Neutrophil (primary cell): ENCODE measurements around the gene SSC4D.
A peak's percentile ranks its signal among the peaks of the same experiment; 100 is the strongest.
"Not testable (repeated sequence)": the region's sequence is repeated elsewhere in the genome, so short reads cannot be mapped to it uniquely, and the experiment has no call there.

Experiments
- H3K27ac ChIP-seq: fragments of 200-600 bp; sonication (generic); 2 replicates; pipeline ENCODE4 v1.5.1; 2016; ENCODE audit warnings: mild to moderate bottlenecking, moderate library complexity
- H3K27me3 ChIP-seq: fragments of 200-600 bp; sonication (generic); 2 replicates; pipeline ENCODE4 v1.6.0; 2016; ENCODE audit warnings: mild to moderate bottlenecking
- H3K36me3 ChIP-seq: fragments of 200-600 bp; sonication (generic); 2 replicates; pipeline ENCODE4 v1.5.1; 2017
- H3K4me1 ChIP-seq, 2 experiments: fragments of 200-600 bp in 1 of 2; sonication (generic) in 1 of 2; 1 replicate in 1 of 2; 2 replicates in 1 of 2; pipeline versions ENCODE4 v1.5.1 to v1.6.1; 2013 to 2016; ENCODE audit warnings: low read depth in 1 of 2, low read length in 1 of 2, mild to moderate bottlenecking in 1 of 2, moderate library complexity in 1 of 2; ENCODE audit not compliant: control insufficient read depth in 1 of 2, insufficient read depth in 1 of 2
- H3K4me3 ChIP-seq, 2 experiments: fragments of 200-600 bp in 1 of 2; sonication (generic) in 1 of 2; 1 replicate in 1 of 2; 2 replicates in 1 of 2; pipeline ENCODE4 v1.5.1; 2013 to 2016; ENCODE audit warnings: low read depth in 1 of 2, low read length in 1 of 2, mild to moderate bottlenecking in 1 of 2, moderate library complexity in 1 of 2
- H3K9me3 ChIP-seq: fragments of 200-600 bp; sonication (generic); 2 replicates; pipeline ENCODE4 v1.5.1; 2016
- CTCF ChIP-seq: fragments of 200-600 bp; sonication (generic); IDR thresholded peaks from 2 replicates; pipeline ENCODE4 v1.5.1; 2016; ENCODE audit warnings: antibody characterized with exemption

SSC4D gene

DNA sequence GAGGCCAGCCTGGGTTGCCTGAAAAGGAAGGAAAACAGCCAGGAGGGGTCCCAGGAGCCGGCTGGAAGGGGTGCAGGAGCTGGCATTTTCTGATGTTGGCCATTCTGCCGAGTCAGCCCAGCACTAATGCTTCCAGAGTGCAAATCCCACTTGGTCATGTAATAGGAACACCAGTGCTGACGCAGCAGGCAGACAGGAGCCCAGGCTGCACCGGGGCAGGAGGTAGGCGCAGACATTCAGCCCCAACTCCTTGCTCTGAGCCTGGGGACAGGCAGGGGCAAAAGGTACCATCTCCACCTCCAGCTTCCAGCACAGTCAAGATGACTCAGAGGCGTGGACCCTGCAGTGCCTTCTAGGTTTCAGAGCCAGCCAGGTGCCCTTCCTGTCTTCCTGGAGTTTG is 40.5 kb downstream of the SSC4D start:
- H3K9me3 ChIP-seq = no peaks in the 10 kb centered on the region
- H3K27me3 ChIP-seq = no peaks in the 10 kb centered on the region
- TF ChIP-seq CTCF = no peak
- no peak overlapping the region for H3K4me3 ChIP-seq
- no peaks in the 10 kb centered on the region for H3K36me3 ChIP-seq
- H3K27ac ChIP-seq = no peak overlapping the region
- peaks cover 20 to 22% of the 10 kb centered on the region in 2 experiments for H3K4me1 ChIP-seq

DNA sequence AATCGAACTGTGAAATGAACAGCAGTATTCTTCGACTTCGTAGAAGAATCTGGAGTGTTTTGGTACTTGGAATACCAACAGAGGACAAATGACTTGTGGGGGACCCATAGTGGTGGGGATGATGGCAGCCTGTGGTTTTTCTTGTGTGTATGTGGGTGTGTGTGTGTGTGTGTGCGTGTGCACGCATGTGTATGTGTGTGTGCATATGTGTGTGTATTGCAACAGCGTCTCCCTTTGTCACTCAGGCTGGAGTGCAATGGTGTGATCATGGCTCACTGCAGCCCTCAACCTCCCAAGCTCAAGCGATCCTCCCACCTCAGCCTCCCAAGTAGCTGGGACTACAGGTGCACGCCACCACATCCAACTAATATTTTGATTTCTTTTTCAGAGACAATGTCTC is 41.3 kb downstream of the SSC4D start:
- H3K4me1 ChIP-seq = peaks cover 25% of the 10 kb centered on the region in 2 experiments
- H3K4me3 ChIP-seq = no peak overlapping the region
- no peaks in the 10 kb centered on the region for H3K27me3 ChIP-seq
- H3K27ac ChIP-seq = no peak overlapping the region
- no peaks in the 10 kb centered on the region for H3K36me3 ChIP-seq
- H3K9me3 ChIP-seq = no peaks in the 10 kb centered on the region
- no peak for TF ChIP-seq CTCF

DNA sequence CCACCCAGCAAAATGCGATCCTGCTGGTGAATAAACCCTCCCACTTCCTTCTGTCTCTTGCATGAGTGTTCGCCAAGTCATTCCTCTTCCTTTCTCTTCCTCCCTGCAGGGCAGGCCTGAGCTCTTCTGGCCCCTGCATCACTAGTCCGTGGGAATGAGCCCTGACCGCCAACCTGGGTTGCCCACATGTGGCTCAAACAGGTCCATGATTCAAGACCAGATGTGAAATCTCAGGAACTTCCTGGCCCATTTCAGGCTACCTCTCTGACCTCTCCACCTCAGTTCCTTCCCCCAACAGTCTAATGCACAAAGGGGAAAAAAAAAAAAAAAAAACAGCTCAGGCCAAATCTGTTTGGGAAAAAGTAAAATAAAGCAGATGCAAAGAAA is 45.3 kb downstream of the SSC4D start:
- Histone ChIP-seq H3K27ac (peak overlapping the region; percentile 66), H3K36me3 (no peaks in the 10 kb centered on the region), H3K27me3 (no peaks in the 10 kb centered on the region), H3K4me3 (peak overlapping the region; percentile 18 to 28), H3K4me1 (peaks cover 28 to 30% of the 10 kb centered on the region in 2 experiments), H3K9me3 (no peaks in the 10 kb centered on the region)
- TF ChIP-seq CTCF = no peak

GRCh38 chr7:76363754-76364153 is 45.7 kb downstream of the SSC4D start:
- H3K9me3 ChIP-seq, H3K27me3 ChIP-seq, H3K36me3 ChIP-seq: not testable (repeated sequence)
- Histone ChIP-seq H3K4me3 (peak overlapping the region; percentile 18 to 28), H3K4me1 (peaks cover 28 to 30% of the 10 kb centered on the region in 2 experiments), H3K27ac (peak overlapping the region; percentile 66)

- Histone ChIP-seq H3K4me3 (peak overlapping the region; percentile 94 to 100), H3K9me3 (no peaks in the 10 kb centered on the region), H3K27me3 (no peaks in the 10 kb centered on the region), H3K4me1 (peaks cover 42 to 45% of the 10 kb centered on the region in 2 experiments), H3K36me3 (no peaks in the 10 kb centered on the region), H3K27ac (peak overlapping the region; percentile 97)
- no peak for TF ChIP-seq CTCF
Measured at GRCh38 chr7:76359978-76360638, 49.4 kb downstream of the SSC4D start.

- peaks cover 35 to 37% of the 10 kb centered on the region in 2 experiments for H3K4me1 ChIP-seq
- H3K4me3 ChIP-seq = peak overlapping the region; percentile 94 to 100
- no peaks in the 10 kb centered on the region for H3K27me3 ChIP-seq
- H3K27ac ChIP-seq = peak overlapping the region; percentile 97
- no peaks in the 10 kb centered on the region for H3K9me3 ChIP-seq
- H3K36me3 ChIP-seq = no peaks in the 10 kb centered on the region
- peak; percentile 86 for TF ChIP-seq CTCF
Measured at GRCh38 chr7:76359111-76359977, 50.2 kb downstream of the SSC4D start.
